HL-60 (cell line): ENCODE data around the gene MAN2A1.

ENCODE experiments used
- CTCF ChIP-seq: IDR thresholded peaks from one replicate; pipeline ENCODE4 v1.5.1; 2011; ENCODE audit warnings: low read length, control low read depth, inconsistent platforms; ENCODE audit not compliant: insufficient read depth
- REST ChIP-seq: IDR thresholded peaks from 2 replicates; pipeline ENCODE4 v1.6.1; 2012; ENCODE audit warnings: low read depth; ENCODE audit not compliant: insufficient replicate concordance

GRCh38 chr5:109812698-109813097, 123.0 kb downstream of the MAN2A1 start:
- no peak for TF ChIP-seq CTCF
- no peak for TF ChIP-seq REST
